Measurements from ENCODE around the gene CDC42BPA. TPM values are rescaled to one million over a fixed set of nuclear protein-coding genes. Genes with fewer than 3 reads are reported as not detected.

CDC42BPA gene
- total and polyA plus RNA-seq, 2 of the 13 experiments (the other 11 are each of a cell fraction or from before 2014, with no cell fraction given), result 6.5 to 16.0 TPM

DNA sequence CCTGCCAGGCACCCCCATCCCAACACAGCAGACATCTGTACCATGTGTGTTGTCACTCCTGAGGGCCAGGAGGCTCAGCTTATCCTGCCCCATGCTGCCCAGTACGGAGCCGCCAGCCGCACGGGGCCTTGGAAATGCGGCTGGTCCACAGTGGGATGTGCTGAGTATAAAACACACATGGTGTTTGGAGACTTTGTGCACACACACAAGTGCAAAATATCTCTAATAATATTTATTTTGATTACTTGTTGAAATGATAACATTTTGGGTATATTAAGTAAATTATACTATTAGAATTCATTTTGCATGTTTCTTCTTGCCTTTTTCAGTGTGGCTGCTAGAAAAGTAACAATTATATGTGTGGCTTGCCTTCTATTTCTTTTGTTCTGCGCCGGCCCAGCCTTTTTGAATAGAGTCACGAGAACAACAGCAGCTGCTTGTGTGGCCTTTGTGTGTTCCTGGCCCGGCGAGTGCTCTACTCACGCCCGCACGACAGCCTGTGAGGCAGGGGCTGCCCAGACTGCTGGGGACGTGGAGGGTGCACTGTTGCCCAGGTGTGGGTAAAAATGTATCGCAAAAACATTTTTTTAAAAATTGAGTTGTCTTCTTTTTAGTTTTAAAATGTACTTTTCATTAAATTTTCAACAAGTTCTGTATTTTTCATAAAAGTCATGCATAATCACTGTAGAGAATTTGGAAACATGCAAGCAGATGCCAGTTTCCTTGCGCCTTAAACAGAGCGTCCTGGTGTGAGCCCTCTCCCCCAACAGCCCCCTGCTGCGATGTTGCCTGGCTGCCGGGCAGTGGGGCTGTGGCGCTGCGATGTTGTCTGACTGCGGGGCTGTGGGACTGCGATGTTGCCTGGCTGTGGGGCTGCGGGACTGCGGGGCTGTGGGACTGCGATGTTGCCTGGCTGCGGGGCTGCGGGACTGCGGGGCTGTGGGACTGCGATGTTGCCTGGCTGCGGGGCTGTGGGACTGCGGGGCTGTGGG is 342.7 kb downstream of the CDC42BPA start:
- intact Hi-C loops (cut with micrococcal nuclease; ENCODE audit: unreplicated experiment), result loop anchor here (2.0 kb wide), 2 partner anchors 15 to 63 kb away; no protein-coding TSS in a partner anchor
- H3K36me3 ChIP-seq (replicated peaks in 1 of 2; ENCODE audit: control insufficient read depth in 1 of 2, insufficient read depth in 2 of 2, low read length in 2 of 2), result peaks cover 16 to 37% of the 10 kb centered on the region in 2 experiments
- no peak overlapping the region for H3K9ac ChIP-seq (ENCODE audit: insufficient read depth, low read depth, low read length)
- peak overlapping the region; percentile 74 for H3K27ac ChIP-seq (ENCODE audit: extremely low read length, insufficient read depth, low read length)
- peaks cover 6% of the 10 kb centered on the region; the same call in 1 of the 2 replicates for H3K9me3 ChIP-seq (ENCODE audit: low read length)
- H3K79me2 ChIP-seq (ENCODE audit: insufficient read depth, low read length), result peaks cover 20% of the 10 kb centered on the region
- peaks cover 11% of the 10 kb centered on the region; the same call in 1 of the 2 replicates for H4K20me1 ChIP-seq (ENCODE audit: insufficient read depth, low read length)
- WGBS (ENCODE audit: low lambda C conversion rate), result 82% methylated on average over 20 of the region's 32 CpGs
- H2AFZ ChIP-seq (ENCODE audit: low read length), result no peak overlapping the region
- H3K27me3 ChIP-seq (ENCODE audit: control insufficient read depth in 1 of 2, insufficient read depth in 2 of 2, low read length in 2 of 2), result no peaks in the 10 kb centered on the region; a peak in 1 of 5 replicates
- H3K4me2 ChIP-seq (ENCODE audit: low read depth, low read length), result peak overlapping the region; percentile 65
- in situ Hi-C loops (cut with HindIII; ENCODE audit: extremely low pct_ligation_motif_present, low pct_unique_long_range_greater_than_20kb), result no loop called here
- H3K4me1 ChIP-seq (ENCODE audit: insufficient read depth, low read length), result peaks cover 41% of the 10 kb centered on the region
- no TSS peak for BruUV-seq (replicated peaks)
- POLR2A ChIA-PET, result interaction anchor here (1.9 to 2.6 kb wide), 4 partner anchors 8 to 36 kb away, joined by 6 to 46 read pairs (median 21); partner anchors contain the start of gene COQ8A
- TF ChIP-seq SMAD9 (CRISPR knock-in tag; IDR thresholded peaks at IDR 0.05) (no peak), ZMYM2 (CRISPR knock-in tag; IDR thresholded peaks at IDR 0.05) (0 out of 2 replicates have a peak, but pooled peaks have one; percentile 8), ZNF121 (CRISPR knock-in tag; IDR thresholded peaks at IDR 0.05) (peak; percentile 71), GPN1 (CRISPR knock-in tag; IDR thresholded peaks at IDR 0.05; ENCODE audit: borderline replicate concordance) (no peak), PHF21A (CRISPR knock-in tag; IDR thresholded peaks at IDR 0.05) (no peak), SP140L (CRISPR knock-in tag; IDR thresholded peaks at IDR 0.05; ENCODE audit: borderline replicate concordance) (no peak)
- TF ChIP-seq, protein P1, sequence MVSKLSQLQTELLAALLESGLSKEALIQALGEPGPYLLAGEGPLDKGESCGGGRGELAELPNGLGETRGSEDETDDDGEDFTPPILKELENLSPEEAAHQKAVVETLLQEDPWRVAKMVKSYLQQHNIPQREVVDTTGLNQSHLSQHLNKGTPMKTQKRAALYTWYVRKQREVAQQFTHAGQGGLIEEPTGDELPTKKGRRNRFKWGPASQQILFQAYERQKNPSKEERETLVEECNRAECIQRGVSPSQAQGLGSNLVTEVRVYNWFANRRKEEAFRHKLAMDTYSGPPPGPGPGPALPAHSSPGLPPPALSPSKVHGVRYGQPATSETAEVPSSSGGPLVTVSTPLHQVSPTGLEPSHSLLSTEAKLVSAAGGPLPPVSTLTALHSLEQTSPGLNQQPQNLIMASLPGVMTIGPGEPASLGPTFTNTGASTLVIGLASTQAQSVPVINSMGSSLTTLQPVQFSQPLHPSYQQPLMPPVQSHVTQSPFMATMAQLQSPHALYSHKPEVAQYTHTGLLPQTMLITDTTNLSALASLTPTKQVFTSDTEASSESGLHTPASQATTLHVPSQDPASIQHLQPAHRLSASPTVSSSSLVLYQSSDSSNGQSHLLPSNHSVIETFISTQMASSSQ (IDR thresholded peaks at IDR 0.05; ENCODE audit: low read depth), result no peak
- TF ChIP-seq, protein P1 (CRISPR knock-in tag; IDR thresholded peaks at IDR 0.05; ENCODE audit: borderline replicate concordance), result peak; percentile 8; the same call in 1 of the 2 replicates
- no peak for DNase-seq (ENCODE audit: low spot score)
- ATAC-seq, result no peak
- peak overlapping the region in 1 of 3 experiments; percentile 53; a peak in 2 of 6 replicates for H3K4me3 ChIP-seq (replicated peaks in 1 of 3; ENCODE audit: insufficient read depth in 1 of 3, low read depth in 2 of 3, low read length in 3 of 3)
- CTCF ChIA-PET (ENCODE audit: low intra/inter-chr PET ratio, low total read pairs), result interaction anchor here (0.8 kb wide), 1 partner anchor 31 kb away, joined by 3 read pairs; no protein-coding TSS in a partner anchor
- no peak for FAIRE-seq
